Ovary (tissue), 3 donors: ENCODE measurements around the gene DMRTC2.

Experiments
- CTCF ChIP-seq, 3 donors: fragments of 450-650 bp in 2 of 3; fragments of 200-600 bp in 1 of 3; IDR thresholded peaks; one replicate each; pipeline versions ENCODE4 v1.5.1 to v1.8.0; 2016 to 2022; ENCODE audit warnings: antibody characterized with exemption in 3 of 3, mild to moderate bottlenecking in 1 of 3
- EP300 ChIP-seq: sonication (generic); formaldehyde crosslinking; IDR thresholded peaks from one replicate; pipeline ENCODE4 v1.6.1; 2017; ENCODE audit warnings: antibody characterized with exemption
- donor health status: DM: no; HTN: no; CAD: no.

- TF ChIP-seq EP300 (no peak), CTCF (IDR thresholded peaks at IDR 0.05) (no peak)
These were observed 24.6 kb downstream of the DMRTC2 start for GRCh38 chr19:41869374-41869955.
